ENCODE results near the gene HTT.
"Not testable (repeated sequence)": the region's sequence is repeated elsewhere in the genome, so short reads cannot be mapped to it uniquely, and the experiment has no call there.

HTT gene

DNA sequence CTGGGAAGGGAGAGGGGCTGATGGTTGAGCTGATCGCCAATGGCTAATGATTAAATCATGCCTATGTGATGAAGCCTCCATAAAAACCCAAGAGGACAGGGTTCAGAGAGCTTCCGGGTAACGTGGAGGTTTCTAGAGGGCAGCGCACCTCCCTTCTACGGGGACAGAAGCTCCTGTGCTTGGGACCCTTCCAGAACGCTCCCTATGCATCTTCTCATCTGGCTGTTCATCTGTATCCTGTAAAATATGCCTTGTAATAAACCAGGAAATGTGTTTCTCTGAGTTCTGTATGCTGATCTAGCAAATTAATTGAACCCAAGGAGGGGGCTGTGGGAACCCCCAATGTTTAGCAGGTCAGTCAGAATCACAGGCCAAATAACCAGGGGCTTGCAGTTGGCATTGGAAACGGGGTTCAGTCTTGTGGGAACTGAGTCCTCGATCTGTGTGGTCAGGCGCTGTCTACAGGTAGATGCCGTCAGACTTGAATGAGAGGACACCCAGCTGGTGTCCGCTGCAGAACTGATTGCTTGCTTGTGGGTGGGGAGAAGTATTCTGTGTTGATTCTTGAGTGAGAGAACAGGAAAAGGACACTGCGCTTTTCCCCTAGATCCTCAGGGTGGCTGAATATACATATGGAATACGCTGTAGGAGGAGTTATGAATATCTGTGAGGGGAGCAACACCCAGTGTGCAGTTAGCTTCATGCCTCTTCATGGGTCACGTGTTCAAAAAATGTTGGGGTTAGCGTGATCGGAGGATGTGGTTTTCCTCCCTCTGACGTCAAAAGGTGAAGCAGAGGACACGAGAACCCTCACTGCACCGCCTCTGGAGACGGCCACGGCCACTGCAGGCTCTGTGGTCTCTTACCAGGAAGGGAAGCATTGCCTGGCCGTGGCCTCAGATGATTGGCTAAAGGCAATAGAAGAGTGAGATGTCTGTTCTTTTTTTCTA is 29.3 kb upstream of the HTT start:
- TF ChIP-seq, protein P1, sequence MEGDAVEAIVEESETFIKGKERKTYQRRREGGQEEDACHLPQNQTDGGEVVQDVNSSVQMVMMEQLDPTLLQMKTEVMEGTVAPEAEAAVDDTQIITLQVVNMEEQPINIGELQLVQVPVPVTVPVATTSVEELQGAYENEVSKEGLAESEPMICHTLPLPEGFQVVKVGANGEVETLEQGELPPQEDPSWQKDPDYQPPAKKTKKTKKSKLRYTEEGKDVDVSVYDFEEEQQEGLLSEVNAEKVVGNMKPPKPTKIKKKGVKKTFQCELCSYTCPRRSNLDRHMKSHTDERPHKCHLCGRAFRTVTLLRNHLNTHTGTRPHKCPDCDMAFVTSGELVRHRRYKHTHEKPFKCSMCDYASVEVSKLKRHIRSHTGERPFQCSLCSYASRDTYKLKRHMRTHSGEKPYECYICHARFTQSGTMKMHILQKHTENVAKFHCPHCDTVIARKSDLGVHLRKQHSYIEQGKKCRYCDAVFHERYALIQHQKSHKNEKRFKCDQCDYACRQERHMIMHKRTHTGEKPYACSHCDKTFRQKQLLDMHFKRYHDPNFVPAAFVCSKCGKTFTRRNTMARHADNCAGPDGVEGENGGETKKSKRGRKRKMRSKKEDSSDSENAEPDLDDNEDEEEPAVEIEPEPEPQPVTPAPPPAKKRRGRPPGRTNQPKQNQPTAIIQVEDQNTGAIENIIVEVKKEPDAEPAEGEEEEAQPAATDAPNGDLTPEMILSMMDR (IDR thresholded peaks at IDR 0.05; ENCODE audit: low read depth, low read length): peak; percentile 2
- H3K4me3 ChIP-seq (replicated peaks in 1 of 2; ENCODE audit: low read depth in 2 of 2, low read length in 2 of 2): no peak overlapping the region
- peak; percentile 48 to 76 for DNase-seq (ENCODE audit: low read depth in 2 of 2)

DNA sequence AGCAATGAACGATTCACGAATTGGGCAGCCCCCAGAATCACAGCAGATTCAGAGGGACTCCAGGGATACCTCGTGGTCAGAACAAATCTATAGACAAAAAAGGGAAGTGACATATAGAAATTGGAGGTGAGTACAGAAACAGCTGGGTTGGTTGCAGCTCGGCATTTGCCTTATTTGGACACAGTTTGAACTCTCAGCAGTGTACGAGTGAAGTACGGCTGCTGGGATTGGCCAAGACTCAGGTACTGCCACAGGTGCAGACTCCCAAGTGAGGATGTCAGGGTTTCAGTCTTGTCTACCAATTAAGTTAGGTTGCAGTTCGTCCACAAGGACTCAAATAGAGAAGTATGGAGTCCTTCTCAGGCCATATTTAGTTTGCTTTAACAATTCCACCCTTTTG is 28.3 kb upstream of the HTT start:
- H3K4me3 ChIP-seq (replicated peaks in 1 of 2; ENCODE audit: low read depth in 2 of 2, low read length in 2 of 2): no peak overlapping the region
- TF ChIP-seq, protein P1 (IDR thresholded peaks at IDR 0.05; ENCODE audit: low read depth, low read length): no peak
- DNase-seq (ENCODE audit: low read depth in 2 of 2): no peak

DNA sequence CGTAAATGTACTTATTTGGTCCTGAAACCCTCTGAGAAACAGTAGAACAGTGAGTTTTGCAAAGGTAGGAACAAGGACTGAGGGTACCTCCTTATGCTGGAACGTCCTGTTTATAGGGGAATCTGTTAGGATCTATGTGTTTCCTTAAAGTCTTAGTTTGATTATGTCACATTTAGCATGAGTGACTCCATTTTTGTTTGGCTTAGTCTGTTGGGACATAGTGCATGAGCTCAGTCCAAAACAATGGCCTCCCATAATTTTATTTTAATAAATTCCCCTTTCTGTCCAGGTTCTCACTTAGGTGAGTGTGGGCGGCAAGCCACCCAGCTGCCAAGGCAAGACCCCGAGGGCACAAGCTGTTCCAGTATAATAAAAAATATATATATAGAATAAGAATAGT is 27.9 kb upstream of the HTT start:
- TF ChIP-seq, protein P1 (IDR thresholded peaks at IDR 0.05; ENCODE audit: low read depth, low read length): no peak
- H3K4me3 ChIP-seq (replicated peaks in 1 of 2; ENCODE audit: low read depth in 2 of 2, low read length in 2 of 2): no peak overlapping the region
- DNase-seq (ENCODE audit: low read depth in 2 of 2): no peak

- TF ChIP-seq, protein P1 (IDR thresholded peaks at IDR 0.05; ENCODE audit: low read depth, low read length): peak; percentile 71
- H3K4me3 ChIP-seq (replicated peaks in 1 of 2; ENCODE audit: low read depth in 2 of 2, low read length in 2 of 2): no peak overlapping the region
- DNase-seq (ENCODE audit: low read depth in 2 of 2): peak; percentile 55 to 57
Measured at GRCh38 chr4:3047464-3048286, 26.8 kb upstream of the HTT start.

DNA sequence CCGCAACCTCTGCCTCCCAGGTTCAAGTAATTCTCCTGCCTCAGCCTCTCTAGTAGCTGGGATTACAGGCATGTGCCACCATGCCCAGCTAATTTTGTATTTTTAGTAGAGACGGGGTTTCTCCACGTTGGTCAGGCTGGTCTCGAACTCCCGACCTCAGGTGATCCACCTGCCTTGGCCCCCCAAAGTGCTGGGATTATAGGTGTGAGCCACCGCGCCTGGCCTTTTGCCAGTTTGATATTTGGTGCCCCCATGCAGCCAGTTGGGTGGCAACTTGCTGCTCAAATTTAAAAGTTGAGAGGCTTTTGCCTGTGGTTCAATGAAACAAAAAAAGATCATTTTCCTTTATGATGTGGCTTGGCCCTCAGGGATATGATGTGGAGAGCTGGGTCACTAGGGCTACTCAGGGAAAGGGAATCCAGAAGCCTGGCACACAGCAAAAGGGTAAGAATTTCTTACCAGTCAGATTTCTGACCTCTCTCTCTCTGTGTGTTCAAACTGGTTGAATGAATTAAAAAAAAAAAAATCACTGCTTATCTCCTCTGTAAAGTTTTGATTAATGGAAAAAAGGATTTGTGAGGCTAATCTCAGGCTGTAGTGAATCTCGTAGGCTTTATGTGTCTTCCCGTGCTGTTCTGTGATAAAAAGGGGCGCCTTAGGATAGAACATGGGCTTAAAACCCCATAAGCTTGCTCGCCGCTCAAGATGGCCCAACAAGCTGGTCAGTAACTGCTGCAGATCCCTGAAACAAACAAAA is 23.2 kb upstream of the HTT start:
- not testable (repeated sequence) for H3K4me3 ChIP-seq (replicated peaks in 1 of 2; ENCODE audit: low read depth in 2 of 2, low read length in 2 of 2); DNase-seq (ENCODE audit: low read depth in 2 of 2)

- H3K4me3 ChIP-seq (replicated peaks in 1 of 2; ENCODE audit: low read depth in 2 of 2, low read length in 2 of 2): no peak overlapping the region
- DNase-seq (ENCODE audit: low read depth in 2 of 2): no peak
- TF ChIP-seq, protein P1 (IDR thresholded peaks at IDR 0.05; ENCODE audit: low read depth, low read length): no peak
Measured at GRCh38 chr4:3054169-3054759, 20.2 kb upstream of the HTT start.
